HG03432 (cell line): ENCODE data around the gene ELMOD1.

Source experiments
- ATAC-seq: cut with Tn5 transposase; IDR thresholded peaks from one replicate; pipeline ENCODE4 v1.9.1; 2021; ENCODE audit warnings: mild to moderate bottlenecking, moderate library complexity; ENCODE audit not compliant: unreplicated experiment

ELMOD1 gene

GRCh38 chr11:107683807-107684206, 92.9 kb downstream of the ELMOD1 start:
- ATAC-seq = no peak

- ATAC-seq = no peak
Observed at GRCh38 chr11:107688322-107688918, 97.5 kb downstream of the ELMOD1 start.

GRCh38 chr11:107689317-107690202, 98.6 kb downstream of the ELMOD1 start:
- ATAC-seq = peak; percentile 83

DNA sequence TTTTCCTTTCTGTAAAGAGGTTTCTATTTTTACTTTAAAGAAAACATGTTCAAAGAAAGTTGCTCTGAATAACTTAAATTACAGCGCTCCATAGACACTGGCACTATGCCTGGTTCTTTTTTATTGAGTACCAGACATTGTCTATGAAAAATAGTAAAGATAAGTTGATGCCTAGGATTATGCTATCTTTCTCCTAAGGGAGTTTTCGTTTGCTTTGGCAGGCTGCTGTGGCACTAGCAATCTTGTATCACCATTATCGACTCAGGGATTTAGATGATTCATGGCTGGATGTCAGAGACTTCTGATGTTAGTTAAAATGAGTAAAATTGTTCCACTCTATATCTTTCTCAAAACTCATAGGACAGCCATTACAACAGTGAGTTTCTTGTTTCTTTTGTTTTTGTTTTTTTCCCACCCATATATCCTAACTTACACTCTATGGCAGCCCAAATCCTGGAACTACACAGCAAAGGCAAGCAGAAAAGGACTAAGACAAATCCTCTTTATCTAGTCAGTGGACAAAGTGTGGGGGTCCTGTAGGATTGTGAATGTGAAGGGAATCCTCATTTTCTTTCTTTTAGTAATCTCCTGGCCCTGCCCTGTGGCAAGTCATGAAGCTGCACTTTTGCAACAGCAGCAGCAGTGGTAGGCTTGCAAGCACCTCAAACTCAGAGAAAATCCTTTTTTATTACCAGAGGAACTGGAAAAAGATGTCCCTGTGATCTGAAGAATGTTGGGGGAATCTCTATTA, 100.2 kb downstream of the ELMOD1 start:
- no peak for ATAC-seq

GRCh38 chr11:107695446-107695845, 104.5 kb downstream of the ELMOD1 start:
- no peak for ATAC-seq

DNA sequence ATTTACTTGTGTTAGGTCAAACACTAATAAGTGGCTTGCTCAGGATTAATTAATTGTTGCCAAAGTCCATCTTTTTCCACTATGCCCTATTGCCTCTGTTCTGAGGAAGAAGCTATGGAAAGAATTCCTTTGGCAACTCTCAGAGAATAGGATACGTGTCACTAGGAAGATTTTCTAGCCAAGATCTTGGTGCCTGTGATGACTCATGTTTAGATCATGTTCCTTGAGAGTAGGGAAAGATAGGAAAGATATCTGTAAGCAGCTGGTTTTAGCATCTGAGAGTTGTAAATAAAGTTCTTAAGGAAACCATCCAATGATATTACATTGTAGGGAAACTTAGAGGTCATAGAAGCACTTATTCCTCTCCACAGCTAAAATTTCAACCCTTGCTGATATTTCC, 105.2 kb downstream of the ELMOD1 start:
- ATAC-seq = no peak

DNA sequence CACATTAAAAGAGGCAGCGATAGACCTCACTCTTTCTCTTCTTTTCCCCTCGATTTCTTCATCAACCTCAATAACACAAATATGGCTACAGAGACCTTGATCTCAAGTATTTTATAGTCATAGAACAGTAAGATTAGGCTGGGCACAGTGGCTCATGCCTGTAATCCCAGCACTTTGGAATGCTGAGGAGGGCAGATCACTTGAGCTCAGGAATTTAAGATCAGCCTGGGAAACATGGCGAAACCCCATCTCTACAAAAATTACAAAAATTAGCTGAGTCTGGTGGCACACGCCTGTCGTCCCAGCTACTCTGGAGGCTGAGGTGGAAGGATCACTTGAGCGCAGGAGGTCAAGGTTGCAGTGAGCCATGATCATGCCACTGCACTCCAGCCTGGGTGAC, 106.3 kb downstream of the ELMOD1 start:
- ATAC-seq = no peak

DNA sequence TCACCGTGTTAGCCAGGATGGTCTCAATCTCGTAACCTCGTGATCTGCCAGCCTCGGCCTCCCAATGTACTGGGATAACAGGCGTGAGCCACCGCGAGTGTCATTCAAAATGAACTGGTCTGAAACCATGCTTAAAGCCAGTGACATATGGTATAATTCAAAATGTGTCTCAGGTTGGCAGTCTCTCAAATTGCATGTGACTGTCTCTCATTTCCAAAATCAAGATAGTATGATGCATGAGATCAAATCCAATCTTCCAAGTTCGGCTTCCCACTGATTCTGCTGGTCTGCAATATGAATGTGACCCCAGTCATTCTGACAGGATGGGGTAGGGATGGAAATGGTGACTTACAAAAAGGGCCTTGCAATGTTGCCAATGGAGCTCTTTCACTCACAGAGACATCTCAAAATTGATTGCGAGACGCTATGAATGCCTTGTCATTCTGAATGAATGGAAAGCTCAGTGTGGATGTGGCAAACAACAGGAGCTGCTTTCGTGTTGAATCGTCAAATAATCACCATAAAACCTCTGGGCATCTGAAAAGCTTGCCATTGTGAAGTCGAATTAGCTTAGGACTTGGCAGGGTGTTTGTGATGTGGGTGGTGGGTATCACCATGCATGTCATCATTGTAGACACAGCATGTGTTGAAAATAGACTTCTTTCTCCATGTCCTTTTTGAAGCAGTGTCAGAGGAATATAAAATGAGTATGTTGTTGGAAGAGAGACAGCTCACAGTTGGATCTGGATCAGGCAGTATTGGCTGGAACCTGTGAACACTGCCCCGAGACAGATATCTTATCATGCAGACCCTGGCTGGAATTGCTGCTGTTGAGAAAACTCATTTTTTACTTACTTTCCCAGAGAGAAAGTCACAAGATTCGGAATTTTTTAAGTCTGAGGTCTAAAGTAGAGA, 108.7 kb downstream of the ELMOD1 start:
- ATAC-seq = no peak

- ATAC-seq = no peak
Observed at GRCh38 chr11:107702109-107702660, 111.2 kb downstream of the ELMOD1 start.

DNA sequence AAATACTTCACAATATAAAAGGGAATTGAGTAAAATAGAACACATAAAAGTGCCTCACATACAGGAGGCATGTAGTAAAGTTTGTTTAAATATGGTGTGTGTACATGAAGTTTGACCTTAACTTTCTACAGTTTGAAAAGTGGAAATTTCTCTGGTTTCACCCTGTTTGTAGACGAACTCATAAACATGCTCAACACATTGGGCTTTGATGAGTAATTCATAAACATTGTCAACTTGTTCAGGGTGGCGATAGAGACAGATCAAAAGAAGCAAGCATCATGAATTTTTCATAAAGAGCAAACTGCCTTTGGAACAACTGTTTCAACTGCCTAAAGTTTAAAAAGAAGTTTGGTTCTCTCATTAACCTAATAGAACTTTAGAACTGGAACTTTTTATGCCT, 111.8 kb downstream of the ELMOD1 start:
- ATAC-seq = no peak

DNA sequence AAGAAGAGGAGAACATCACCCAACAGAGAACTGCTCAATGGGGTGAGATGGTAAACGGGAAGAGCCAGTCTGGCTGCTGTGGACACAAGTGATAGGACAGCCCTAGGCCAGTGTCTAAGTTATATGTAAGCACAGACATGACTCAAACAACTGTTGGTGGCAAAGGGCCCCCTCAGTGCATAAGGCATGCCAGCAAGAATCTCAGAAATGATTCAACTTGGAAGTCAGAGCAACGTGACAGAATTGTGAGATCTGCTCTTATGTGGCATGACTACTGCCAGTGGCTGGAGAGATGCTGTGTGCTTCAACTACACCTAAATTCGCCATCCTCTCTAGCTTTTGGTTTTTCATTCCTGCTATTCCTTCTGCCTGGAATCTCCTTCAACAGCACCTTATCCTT, 113.5 kb downstream of the ELMOD1 start:
- no peak for ATAC-seq

GRCh38 chr11:107705027-107705426, 114.1 kb downstream of the ELMOD1 start:
- no peak for ATAC-seq

GRCh38 chr11:107706531-107706930, 115.6 kb downstream of the ELMOD1 start:
- ATAC-seq = no peak

DNA sequence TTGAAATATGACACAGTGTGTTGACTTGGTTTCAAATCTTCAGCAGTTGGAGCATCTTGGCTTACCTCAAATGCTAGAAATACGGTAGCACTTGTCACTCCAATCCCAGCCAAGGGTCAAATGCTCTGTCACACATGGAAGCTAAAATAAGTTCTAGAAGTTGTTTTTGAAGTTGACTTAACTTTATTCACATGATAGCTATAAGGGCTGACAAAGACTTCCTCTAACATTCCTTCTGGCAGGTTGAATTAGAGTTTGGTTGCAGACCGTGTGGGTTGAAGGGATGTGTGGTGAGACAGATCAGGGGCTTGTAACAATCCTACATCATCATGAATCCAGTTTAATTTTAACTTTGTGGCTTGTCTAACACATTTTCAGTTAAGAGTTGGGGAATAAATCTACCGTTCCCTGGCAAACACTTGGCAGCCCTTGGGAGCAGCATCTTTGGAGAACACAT, 116.3 kb downstream of the ELMOD1 start:
- ATAC-seq = no peak

GRCh38 chr11:107707807-107708206, 116.9 kb downstream of the ELMOD1 start:
- ATAC-seq = no peak

DNA sequence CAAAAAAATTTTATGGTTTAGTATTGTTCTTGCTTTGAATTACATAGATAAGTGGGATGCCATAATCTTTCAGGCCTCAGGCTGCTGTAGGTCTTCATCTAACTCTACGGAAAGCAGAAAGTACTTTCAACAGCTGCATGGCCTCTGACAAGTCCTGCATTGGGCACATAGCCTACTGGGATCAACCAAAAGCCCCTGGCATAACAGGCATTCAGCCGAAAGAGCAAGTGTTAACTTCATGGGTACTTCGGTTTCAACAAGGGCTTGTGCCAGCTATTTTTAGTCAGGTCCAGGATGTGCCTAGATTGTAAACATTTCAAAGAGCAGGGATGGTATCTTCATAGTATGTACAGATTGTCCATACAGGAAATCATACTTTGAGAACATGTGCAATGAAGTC, 117.8 kb downstream of the ELMOD1 start:
- ATAC-seq = no peak

DNA sequence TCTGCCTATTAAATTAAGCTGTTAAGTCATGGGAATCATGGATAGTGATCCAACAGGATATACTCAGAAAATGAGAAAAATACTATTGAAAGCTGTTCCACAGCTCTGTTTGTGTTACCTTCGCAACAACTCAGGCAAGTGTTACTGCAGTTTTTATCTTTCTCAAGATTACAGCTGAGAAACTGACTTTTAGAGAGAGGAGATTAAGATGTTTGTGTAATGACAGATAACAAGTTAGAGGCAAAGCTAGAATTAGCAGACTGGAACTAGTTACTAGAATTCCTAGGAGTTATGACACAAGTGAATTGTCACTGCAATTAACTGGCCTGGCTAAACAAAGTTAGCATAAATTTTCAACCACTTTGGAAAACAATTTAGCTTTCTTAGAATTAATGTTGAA, 119.4 kb downstream of the ELMOD1 start:
- no peak for ATAC-seq

DNA sequence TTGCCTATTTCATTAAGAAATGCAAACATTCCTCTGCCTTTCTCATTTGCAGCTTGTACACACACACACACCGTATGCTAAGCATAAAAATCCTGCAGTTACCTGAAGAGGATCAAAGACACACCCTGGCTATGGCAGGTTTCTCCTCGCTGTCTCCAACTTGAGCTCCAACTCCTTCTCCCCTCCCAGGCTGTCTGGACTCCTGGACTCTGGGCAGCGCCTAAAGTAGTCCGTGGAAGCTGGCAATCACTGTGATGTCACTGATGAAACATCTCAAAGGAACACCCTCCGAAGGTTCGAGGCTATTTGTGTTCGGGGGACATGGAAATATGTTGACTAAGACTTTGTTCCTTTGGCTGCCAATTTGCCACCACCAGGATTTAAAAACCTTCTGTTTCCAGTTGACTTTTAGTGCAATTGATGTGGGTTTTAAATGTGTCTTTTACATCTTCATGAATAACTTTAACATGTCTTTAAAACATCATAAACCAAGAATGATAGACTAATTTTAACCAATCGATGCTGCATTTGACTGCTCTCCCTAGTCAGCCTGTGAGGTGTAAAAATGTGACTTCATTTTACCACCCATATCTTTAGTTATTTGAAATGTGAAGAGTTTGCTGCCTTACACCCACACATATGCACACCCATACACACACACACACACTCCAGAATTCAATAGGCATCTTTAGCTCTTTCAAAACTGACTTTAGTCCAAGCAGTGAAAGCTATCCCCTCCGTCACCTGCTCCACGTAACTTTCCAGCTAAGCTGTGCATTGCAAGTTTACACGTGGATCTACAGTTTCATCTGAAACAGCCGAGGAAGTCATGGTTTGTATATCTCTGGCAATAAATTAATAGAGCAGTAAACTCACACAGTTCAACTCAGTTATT, 121.2 kb downstream of the ELMOD1 start, which contains the start of gene SLN:
SLN (minus strand) TSS at position 196 of the 895 bp plus-strand sequence.
- ATAC-seq = no peak

DNA sequence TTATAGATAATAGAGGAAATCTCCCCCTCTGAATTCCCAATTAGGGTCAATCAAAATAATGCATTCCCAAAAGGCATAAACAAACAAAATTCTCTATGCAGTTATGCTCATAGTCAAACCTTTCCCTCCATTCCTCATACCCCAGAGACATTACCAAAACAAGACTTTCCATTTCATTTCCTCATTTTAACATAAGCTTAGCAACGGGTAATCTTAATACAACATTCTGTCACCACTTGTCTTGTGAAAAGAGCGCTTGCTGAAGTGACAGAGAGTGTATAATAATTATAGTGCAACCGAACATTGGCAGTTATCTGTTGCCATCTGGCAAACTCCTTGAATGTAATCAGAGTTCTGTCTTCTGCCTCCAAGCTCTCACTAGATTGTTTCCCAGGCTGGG, 122.1 kb downstream of the ELMOD1 start:
- ATAC-seq = peak; percentile 40
